ENCODE measurements around the gene STAMBPL1.
A peak's percentile ranks its signal among the peaks of the same experiment; 100 is the strongest.

STAMBPL1 gene

DNA sequence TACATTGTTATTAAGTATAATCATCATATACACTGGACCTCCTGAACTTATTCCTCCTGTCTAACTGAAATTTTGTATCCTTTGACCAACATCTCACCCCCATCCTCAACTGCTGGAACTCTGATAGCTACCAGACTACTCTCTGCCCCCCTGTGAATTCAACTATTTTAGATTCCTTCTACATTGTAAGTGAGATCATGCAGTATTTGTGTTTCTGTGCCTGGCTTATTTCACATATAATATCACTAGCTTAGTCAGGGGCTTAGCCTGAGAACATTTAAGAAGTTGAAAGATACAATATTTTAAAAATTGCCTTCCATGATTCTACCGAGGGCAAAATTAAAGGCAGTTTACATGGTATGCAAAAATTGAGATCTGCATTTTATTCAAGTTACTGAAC is 26.9 kb downstream of the STAMBPL1 start:
- POLR2A ChIA-PET = no interaction called here
- CTCF ChIA-PET = interaction anchor here (0.6 kb wide), 1 partner anchor 22 kb away, joined by 3 read pairs; no protein-coding TSS in a partner anchor
- no peak for TF ChIP-seq ZNF384 (IDR thresholded peaks at IDR 0.05)
- no peak for TF ChIP-seq FOXA1 (IDR thresholded peaks at IDR 0.05)
- TF ChIP-seq CTBP1 (IDR thresholded peaks at IDR 0.05; ENCODE audit: borderline replicate concordance) = no peak
- TF ChIP-seq ARNT (IDR thresholded peaks at IDR 0.05) = no peak
- TF ChIP-seq L3MBTL2 (conservative IDR thresholded peaks at IDR 0.05) = no peak
- no peak for TF ChIP-seq SP1 (IDR thresholded peaks at IDR 0.05)
- no peak for TF ChIP-seq TARDBP (IDR thresholded peaks at IDR 0.05)
- no peak for TF ChIP-seq PKNOX1 (IDR thresholded peaks at IDR 0.05)
- no peak for TF ChIP-seq LEF1 (IDR thresholded peaks at IDR 0.05; ENCODE audit: borderline replicate concordance)
- no peak for TF ChIP-seq BHLHE40 (IDR thresholded peaks at IDR 0.05; ENCODE audit: borderline replicate concordance)
- no peak for TF ChIP-seq FOXK2 (IDR thresholded peaks at IDR 0.05)
- no peak for TF ChIP-seq FOXM1 (IDR thresholded peaks at IDR 0.05; ENCODE audit: borderline replicate concordance)
- TF ChIP-seq ELF4 (IDR thresholded peaks at IDR 0.05) = no peak
- TF ChIP-seq SUZ12 (IDR thresholded peaks at IDR 0.05) = no peak
- TF ChIP-seq NFRKB (IDR thresholded peaks at IDR 0.05) = no peak
- DNase-seq (ENCODE audit: extremely low spot score) = no peak

DNA sequence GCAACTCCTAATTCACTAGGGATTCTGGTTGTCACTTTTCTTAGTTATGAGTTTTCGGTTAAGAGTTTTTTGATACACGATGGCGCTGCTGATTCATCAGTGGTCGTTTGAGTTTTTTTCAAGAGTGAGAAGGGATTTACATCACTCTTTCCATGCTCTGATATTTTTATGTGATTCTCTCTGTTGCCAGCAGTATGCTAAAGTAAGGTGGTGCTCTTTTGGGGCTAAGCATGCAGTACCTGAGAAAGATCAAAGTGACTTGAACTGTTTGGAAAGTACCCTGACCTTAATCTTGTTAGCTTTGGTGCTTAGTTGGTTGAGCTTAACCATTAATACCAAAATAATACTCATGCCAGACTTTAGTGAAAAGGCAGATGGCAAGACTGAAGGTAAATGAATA is 28.1 kb downstream of the STAMBPL1 start:
- ChIA-PET POLR2A (no interaction called here), CTCF (no interaction called here)
- TF ChIP-seq ARNT (IDR thresholded peaks at IDR 0.05) = no peak
- DNase-seq (ENCODE audit: extremely low spot score) = no peak

DNA sequence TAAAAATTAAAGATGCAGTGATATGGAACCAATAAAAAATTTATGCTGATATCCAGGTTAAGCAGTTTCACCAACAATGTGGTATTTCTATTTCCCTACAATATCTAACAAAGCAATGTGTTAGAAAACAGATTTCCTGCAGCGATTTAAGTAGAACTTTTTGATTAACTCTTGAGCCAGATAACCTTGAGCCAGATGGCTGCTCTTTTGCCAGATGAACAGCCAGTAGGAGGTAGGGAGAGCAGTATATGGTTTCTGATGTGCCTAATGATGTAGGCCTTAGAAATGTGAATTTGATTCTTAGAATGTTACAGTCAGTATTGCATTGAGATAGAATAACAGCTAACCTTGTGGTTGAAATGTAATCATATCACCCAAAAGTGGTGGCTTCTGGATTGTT is 31.1 kb downstream of the STAMBPL1 start:
- POLR2A ChIA-PET = no interaction called here

GRCh38 chr10:88911851-88912250 is 31.8 kb downstream of the STAMBPL1 start:
- TF ChIP-seq TARDBP (IDR thresholded peaks at IDR 0.05) = no peak
- no peak for TF ChIP-seq ELF4 (IDR thresholded peaks at IDR 0.05)
- TF ChIP-seq LEF1 (IDR thresholded peaks at IDR 0.05; ENCODE audit: borderline replicate concordance) = no peak
- TF ChIP-seq ZNF384 (IDR thresholded peaks at IDR 0.05) = no peak
- no peak for TF ChIP-seq ARNT (IDR thresholded peaks at IDR 0.05)
- TF ChIP-seq FOXM1 (IDR thresholded peaks at IDR 0.05; ENCODE audit: borderline replicate concordance) = no peak
- TF ChIP-seq BHLHE40 (IDR thresholded peaks at IDR 0.05; ENCODE audit: borderline replicate concordance) = no peak
- TF ChIP-seq PKNOX1 (IDR thresholded peaks at IDR 0.05) = no peak
- TF ChIP-seq SP1 (IDR thresholded peaks at IDR 0.05) = no peak
- TF ChIP-seq FOXA1 (IDR thresholded peaks at IDR 0.05) = no peak
- no peak for TF ChIP-seq CTBP1 (IDR thresholded peaks at IDR 0.05; ENCODE audit: borderline replicate concordance)
- no peak for TF ChIP-seq HDGF (IDR thresholded peaks at IDR 0.05; ENCODE audit: borderline replicate concordance)
- TF ChIP-seq L3MBTL2 (conservative IDR thresholded peaks at IDR 0.05) = no peak
- no peak for TF ChIP-seq NFRKB (IDR thresholded peaks at IDR 0.05)
- no peak for TF ChIP-seq FOXK2 (IDR thresholded peaks at IDR 0.05)
- no peak for TF ChIP-seq SUZ12 (IDR thresholded peaks at IDR 0.05)
- CTCF ChIA-PET = no interaction called here
- no peak for DNase-seq (ENCODE audit: extremely low spot score)
- POLR2A ChIA-PET = no interaction called here

More for the DNA sequence above, 31.1 kb downstream of the STAMBPL1 start:
- no peak for DNase-seq (ENCODE audit: extremely low spot score)
- CTCF ChIA-PET = no interaction called here
- no peak for TF ChIP-seq FOXK2 (IDR thresholded peaks at IDR 0.05)
- no peak for TF ChIP-seq ELF4 (IDR thresholded peaks at IDR 0.05)

DNA sequence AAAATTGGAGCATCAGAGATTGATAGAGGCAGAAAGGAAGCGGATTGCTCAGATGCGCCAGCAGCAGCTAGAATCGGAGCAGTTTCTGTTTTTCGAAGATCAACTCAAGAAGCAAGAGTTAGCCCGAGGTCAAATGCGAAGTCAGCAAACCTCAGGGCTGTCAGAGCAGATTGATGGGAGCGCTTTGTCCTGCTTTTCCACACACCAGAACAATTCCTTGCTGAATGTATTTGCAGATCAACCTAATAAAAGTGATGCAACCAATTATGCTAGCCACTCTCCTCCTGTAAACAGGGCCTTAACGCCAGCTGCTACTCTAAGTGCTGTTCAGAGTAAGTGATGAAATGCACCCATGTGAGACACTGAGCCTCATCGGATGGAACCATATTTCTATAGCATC is 33.1 kb downstream of the STAMBPL1 start:
- POLR2A ChIA-PET = no interaction called here
- TF ChIP-seq PKNOX1 (IDR thresholded peaks at IDR 0.05) = peak; percentile 68
- no peak for TF ChIP-seq SUZ12 (IDR thresholded peaks at IDR 0.05)
- CTCF ChIA-PET = interaction anchor here (0.7 kb wide), 1 partner anchor 22 kb away, joined by 3 read pairs; no protein-coding TSS in a partner anchor
- peak; percentile 15 for DNase-seq (ENCODE audit: extremely low spot score)

- ChIA-PET POLR2A (no interaction called here), CTCF (no interaction called here)
- TF ChIP-seq TARDBP (IDR thresholded peaks at IDR 0.05) (no peak), PKNOX1 (IDR thresholded peaks at IDR 0.05) (no peak), NFRKB (IDR thresholded peaks at IDR 0.05) (no peak), ZNF384 (IDR thresholded peaks at IDR 0.05) (no peak), ELF4 (IDR thresholded peaks at IDR 0.05) (no peak), CTBP1 (IDR thresholded peaks at IDR 0.05; ENCODE audit: borderline replicate concordance) (no peak), FOXA1 (IDR thresholded peaks at IDR 0.05) (no peak), LEF1 (IDR thresholded peaks at IDR 0.05; ENCODE audit: borderline replicate concordance) (no peak)
- DNase-seq (ENCODE audit: extremely low spot score) = no peak
Observed at GRCh38 chr10:88913788-88914187, 33.7 kb downstream of the STAMBPL1 start.

GRCh38 chr10:88915781-88916180 is 35.7 kb downstream of the STAMBPL1 start:
- ChIA-PET POLR2A (no interaction called here), CTCF (no interaction called here)
- TF ChIP-seq SUZ12 (IDR thresholded peaks at IDR 0.05) = no peak
- no peak for TF ChIP-seq CTBP1 (IDR thresholded peaks at IDR 0.05; ENCODE audit: borderline replicate concordance)
- no peak for TF ChIP-seq FOXK2 (IDR thresholded peaks at IDR 0.05)
- no peak for TF ChIP-seq HDGF (IDR thresholded peaks at IDR 0.05; ENCODE audit: borderline replicate concordance)
- TF ChIP-seq BHLHE40 (IDR thresholded peaks at IDR 0.05; ENCODE audit: borderline replicate concordance) = no peak
- TF ChIP-seq ELF4 (IDR thresholded peaks at IDR 0.05) = no peak
- no peak for TF ChIP-seq ARNT (IDR thresholded peaks at IDR 0.05)
- no peak for TF ChIP-seq FOXM1 (IDR thresholded peaks at IDR 0.05; ENCODE audit: borderline replicate concordance)
- TF ChIP-seq ZNF384 (IDR thresholded peaks at IDR 0.05) = no peak
- TF ChIP-seq PKNOX1 (IDR thresholded peaks at IDR 0.05) = no peak
- TF ChIP-seq SP1 (IDR thresholded peaks at IDR 0.05) = no peak
- no peak for TF ChIP-seq LEF1 (IDR thresholded peaks at IDR 0.05; ENCODE audit: borderline replicate concordance)
- no peak for DNase-seq (ENCODE audit: extremely low spot score)
